ENCODE results near the gene FGF12.

Gene FGF12

DNA sequence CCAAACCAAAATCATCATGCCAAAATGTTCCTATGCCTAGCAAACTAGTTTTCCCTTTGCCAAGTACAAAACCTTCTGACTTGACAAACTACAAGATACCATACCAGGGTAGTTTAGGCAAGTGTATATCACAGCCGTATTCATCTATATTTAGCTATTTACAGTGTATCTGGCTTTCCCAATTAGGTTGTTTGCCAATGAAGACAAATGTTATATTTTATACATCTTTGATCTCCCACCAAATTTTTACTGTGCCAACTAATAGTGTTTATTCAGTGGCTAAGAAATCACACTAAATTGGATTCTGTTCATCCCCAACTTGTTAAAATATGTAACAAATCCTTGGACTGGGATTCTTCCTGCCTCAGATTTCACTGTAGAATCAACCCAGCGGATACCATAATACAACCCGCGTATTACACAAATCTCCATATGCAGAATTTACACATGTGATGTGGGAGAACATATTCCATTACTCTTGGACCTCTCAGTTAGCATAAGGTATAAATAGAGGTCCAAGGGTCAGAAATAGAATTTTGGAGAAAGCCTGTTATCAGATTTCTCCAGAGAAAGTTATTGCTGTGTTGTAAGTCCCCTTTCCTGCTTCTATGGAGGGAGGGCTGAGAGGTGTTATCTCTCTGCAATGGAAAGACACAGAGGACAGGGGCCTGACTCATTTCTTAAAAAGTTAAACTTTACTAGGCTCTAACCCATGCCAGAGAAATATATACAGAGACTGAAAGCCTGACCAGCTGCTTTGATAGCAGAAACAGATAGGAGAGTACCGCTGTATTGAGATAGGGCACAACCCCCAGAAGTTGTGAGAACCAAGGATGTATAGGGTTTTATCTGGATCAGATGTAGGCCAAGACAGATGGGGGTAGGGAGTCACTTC, 467.0 kb downstream of the FGF12 start:
- DNase-seq (ENCODE audit: low read depth in 2 of 2), result no peak

DNA sequence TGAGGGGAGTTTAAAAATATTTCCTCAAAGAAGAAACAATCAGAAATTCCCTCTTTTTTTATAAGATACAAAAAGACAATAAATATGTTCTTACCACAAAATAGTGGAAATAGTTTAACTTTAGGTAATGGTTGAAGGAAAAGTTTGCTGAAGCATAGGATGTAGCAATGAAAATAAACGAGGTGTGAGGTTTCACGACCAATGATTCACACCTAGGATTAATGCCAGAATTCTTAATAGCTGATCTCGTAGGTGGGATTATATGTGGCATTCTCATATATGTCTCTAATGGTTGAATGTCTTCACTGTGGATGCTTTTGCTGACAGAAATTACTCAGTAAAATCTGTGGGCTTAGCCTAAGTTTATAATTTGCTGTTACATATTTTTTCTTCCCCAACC, 467.7 kb downstream of the FGF12 start:
- DNase-seq (ENCODE audit: low read depth in 2 of 2), result no peak

DNA sequence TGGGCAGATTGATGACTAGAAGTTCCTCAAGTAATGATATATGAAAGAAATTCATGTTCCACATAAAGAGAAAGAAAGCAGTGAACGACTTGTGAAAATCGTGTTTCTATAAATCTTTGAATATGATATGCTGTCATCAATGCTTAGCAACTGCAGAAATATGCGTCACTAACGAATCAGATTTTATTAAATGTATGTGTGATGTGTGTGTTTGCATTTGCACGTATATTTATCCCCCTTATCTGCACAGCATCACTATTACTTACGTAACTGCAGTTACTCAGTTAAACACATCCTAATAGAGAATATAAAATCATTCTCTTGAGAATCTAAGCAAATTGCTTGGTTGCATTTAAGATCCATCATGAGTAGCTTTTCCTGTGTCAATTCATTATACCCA, 468.6 kb downstream of the FGF12 start:
- no peak for DNase-seq (ENCODE audit: low read depth in 2 of 2)

DNA sequence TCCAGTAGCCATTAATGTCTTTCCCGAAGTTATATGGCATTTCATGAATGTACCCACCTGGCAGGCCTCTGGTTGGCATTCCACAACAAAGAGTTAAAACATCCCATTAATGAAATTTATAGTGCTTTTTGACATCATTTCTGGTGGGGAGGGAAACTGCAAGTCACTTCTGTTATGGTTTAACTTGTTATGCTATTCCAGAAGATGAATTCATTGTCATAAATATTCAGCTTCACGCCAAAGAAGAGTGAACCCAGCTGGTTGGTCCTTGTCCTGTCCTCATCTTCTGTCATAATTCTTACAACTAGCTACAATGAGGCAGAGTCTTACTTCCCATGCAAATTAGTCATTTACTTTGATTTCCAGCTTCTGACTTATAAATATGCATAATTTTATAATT, 471.5 kb downstream of the FGF12 start:
- no peak for DNase-seq (ENCODE audit: low read depth in 2 of 2)

DNA sequence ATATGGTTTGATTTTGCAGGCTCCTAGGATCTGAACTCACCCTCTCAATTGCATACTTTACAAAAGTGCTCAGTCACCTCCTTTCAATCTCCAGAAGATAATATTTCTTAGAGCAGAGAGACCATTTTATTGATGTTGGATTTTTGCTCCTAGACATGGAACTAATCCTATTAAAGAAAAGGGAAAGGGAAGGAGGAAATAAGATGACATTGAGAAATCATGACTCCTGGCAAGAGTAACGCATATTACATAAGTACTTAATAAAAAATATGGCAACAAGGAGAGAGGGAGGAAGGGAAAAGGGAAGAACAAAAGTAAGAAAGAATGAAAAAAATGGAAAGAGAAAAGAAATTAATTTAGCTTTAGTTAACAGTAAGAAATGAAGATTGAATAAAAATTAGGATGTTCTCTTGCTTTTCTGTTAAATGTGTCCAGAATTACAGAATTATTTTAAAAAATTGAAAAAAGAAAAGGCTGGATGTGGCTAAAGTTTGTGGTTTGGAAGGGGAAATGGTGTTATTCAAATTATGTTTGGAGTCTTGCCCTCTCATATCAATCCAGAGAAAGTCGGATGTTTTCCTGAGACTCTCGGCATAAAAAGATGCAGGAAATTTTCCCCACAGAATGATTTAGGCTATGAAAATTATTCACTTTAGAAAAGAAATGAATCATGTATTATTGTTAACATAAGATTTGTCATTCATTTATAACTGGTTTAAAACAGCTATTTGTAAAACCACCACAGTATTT, 474.0 kb downstream of the FGF12 start:
- no peak for DNase-seq (ENCODE audit: low read depth in 2 of 2)

DNA sequence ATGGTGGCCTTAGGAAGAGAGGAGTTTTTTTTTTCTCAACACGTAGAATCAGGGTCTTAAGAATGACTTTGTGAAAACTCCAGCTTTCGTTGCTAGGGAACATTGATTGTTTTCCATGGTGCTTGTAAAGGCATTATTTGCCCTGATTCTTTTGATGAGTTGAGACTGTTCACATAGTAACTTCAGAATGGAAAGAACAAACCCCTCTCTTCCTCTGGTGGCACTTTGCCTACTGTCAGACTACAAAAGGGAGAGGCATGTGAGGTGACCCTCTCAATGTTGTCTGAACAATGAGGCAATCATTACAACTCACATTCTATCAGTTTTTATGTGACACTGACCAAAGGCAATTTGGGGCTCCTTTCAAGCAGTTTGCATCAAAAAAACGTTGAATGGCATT, 477.8 kb downstream of the FGF12 start:
- no peak for DNase-seq (ENCODE audit: low read depth in 2 of 2)

DNA sequence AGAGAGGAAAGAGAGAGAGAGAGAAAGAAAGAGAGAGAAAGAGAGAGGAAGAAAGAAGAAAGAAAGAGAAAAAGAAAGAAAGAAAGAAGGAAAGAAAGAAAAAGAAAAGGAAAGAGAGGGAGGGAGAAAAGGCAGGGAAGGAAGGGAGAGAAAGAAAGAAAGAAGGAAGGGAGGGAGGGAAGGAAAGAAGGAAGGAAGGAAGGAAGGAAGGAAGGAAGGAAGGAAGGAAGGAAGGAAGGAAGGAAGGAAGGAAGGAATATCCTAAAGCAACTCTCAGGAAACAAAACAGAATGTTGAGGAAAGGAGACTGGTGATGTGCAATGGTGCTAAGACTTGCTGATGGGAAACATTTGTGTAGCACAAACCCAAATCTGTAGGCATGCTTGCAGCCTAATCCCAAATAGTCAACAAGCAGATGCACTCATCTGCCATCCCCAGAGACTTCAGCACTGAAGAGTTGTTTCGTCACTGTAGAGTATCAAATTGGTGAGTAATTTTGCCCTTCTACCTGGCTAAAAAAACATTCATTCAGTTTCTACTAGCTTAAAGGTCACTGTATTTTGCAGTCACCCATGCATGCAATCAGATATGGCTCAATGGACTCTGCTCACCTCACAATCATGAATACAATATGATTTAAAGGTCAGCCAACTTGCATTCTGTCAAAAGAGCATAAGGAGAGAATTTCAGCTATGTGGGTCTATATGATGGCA, 480.3 kb downstream of the FGF12 start:
- no peak for DNase-seq (ENCODE audit: low read depth in 2 of 2)

DNA sequence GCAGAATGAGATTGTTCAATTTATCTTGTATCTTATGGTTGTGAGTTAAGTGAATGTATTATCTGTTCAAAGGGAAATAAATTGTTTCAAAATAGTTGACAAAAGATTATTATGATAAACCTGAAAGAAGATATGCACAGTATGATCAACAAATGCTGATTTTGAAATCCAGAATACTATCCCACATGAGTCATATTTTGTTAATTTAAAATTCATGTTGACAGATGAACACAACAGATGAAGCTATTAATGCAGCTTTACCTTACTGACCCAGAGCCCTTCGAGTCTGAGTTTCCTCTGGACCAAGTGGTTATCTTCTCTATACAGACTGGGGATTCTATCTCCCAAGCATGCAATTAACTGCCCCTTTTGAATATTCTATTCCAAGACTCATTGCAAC, 482.8 kb downstream of the FGF12 start:
- DNase-seq (ENCODE audit: low read depth in 2 of 2), result no peak

DNA sequence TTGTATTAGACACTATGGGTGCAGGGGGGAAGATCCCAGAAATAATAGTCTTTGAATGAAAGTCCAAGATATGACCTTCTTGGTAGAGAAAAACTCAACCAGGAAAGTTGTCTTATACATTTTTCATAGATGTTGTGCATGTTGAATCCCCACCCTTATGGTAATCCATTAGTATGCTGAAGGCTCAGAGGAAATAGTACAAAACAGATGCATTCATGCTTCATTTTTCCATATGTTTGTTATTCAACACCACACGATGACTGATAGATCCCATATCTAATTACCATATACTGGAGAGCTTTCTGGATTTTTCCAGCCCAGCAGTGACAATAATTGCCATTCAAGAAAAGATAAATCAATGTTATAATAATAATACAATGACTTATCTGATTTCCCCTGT, 487.4 kb downstream of the FGF12 start:
- DNase-seq (ENCODE audit: low read depth in 2 of 2), result no peak

DNA sequence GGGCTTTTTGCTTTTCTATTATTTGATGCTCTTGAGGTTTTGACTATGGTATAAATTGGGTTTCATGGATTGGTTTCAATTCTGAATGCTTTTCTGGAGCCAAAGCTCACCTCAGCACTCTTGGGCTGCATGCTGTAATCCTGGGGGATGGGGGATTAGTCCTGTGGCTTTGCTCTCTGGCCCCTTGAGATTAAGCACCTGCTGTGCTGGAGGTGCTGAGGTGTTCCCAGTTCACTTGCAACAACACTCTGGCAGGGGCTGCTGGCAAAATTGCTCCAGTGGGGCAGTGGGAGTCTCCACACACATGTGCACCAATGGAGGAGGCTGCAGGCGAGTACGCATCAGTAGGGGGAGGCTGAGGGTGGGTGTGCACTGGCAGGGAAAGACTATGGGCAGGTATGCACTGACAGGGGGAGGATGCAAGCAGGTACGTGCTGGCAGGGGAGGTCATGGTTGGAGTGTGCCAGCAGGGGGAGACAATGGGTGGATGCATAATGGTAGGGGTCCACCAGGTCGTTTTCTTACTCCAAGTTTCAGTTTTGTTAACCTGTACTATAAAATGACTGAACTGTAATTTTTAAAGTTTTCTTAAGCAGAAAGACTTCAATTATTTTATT, 489.2 kb downstream of the FGF12 start:
- DNase-seq (ENCODE audit: low read depth in 2 of 2), result no peak

DNA sequence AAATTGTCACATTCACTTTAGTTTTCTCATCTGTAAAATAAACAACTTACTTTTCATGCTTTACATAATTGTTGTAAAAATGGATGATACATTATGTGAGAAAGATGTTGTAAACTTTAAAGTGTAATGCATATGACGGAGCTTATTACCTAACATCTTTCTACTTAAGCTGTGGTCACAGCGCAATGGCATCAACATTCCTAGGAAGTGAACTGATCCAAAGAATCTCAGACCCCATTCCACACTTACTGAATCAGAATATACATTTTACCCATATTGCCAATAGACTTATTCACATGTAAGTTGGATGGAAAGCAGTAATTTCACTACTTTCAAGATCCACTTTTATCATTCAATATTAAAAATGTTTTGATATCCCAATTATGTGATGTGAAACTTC, 497.5 kb downstream of the FGF12 start:
- no peak for DNase-seq (ENCODE audit: low read depth in 2 of 2)

DNA sequence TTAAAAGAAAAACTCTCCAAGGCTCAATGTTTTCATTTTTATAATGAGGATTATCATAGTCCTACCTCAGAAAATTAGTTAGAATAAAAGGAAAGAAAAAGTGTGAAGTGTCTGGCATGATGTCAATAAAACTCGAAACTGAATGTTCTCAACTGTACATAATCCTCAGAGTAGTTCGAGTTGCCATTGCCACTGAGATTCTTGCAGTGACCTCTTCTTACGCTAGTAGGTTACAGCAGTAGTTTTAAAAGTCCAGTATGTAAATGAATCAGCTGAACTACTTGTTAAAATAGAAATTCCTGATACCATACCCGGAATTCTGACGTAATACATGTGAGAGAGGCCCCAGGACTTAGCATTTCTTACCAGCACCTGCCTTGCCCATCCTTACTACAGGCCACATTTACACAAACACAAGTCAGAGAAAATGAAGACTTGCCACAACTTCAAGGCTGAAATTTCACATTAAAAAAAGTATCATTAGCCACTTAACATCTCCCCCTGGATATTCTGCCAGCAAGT, 502.6 kb downstream of the FGF12 start:
- no peak for DNase-seq (ENCODE audit: low read depth in 2 of 2)

DNA sequence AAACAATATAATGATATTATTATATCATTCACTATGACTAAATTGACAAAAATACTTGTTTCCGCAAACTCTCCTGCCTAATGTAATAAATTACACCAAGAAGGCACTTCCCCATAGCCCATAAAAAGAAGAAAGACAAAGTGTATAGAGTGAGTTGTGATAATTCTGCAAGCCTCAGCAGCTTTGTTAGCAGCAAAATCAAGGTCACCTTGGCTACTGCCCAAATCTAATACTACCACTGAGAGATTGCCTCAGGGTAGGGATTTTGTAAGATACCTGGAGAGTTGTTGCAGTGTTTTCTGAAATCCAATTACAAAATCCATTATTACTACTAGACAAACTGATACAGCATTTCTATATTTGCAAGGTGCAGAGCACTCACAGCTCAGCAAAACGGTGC, 503.5 kb downstream of the FGF12 start:
- no peak for DNase-seq (ENCODE audit: low read depth in 2 of 2)

DNA sequence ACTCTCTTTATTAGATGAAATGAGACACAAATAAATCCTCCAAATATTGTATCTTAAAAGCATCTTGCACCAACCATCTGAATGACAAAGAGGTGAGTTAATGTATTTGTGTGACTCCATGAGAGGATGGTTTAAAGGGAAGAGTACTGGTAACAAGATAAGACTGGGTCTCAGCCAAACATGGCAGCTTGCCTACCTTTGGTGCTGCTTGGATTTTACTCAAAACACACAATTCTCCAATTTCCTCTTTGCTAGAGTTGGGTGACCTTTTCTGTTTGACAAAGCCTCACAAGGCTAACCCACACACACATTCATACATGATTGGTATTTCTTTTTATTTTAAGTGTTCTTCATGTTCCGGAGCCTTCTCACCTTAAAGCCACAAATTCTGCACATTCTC, 506.4 kb downstream of the FGF12 start:
- no peak for DNase-seq (ENCODE audit: low read depth in 2 of 2)

DNA sequence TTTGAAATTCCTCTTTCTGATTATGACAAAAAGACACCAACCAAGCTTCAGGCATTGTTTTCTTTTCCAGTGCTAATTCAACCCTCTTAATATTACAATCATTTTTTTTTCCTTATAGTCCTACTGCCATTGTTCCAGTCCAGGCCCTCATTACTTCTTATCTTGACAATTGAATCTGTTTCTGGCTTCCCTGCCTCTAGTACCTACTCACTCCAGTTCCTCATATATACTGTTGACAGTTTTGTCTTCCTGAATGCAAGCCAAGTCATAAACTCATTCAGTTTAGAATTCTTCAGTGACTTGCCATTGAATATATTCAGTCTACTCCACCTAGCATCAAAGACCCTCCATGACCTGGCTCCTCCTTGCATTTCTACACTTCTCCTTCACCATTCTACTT, 507.4 kb downstream of the FGF12 start:
- DNase-seq (ENCODE audit: low read depth in 2 of 2), result no peak

DNA sequence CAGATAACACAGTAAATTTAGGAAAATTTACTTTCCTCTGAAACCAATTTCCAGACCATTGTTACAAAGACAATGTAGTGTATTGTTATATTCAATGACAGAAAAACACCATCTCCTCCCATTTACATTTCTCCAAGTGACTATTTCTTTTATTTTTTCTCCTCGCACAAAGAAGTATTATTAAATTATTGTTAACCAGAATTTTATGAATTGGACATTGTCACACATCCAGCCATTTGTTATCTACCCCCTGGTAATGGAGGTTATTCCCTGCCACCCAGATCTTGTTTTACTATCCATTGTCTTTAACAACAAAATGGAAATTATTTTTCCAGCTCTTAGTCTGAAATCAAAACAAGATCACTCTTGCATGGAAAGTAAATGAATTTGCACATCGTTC, 511.3 kb downstream of the FGF12 start:
- DNase-seq (ENCODE audit: low read depth in 2 of 2), result no peak

DNA sequence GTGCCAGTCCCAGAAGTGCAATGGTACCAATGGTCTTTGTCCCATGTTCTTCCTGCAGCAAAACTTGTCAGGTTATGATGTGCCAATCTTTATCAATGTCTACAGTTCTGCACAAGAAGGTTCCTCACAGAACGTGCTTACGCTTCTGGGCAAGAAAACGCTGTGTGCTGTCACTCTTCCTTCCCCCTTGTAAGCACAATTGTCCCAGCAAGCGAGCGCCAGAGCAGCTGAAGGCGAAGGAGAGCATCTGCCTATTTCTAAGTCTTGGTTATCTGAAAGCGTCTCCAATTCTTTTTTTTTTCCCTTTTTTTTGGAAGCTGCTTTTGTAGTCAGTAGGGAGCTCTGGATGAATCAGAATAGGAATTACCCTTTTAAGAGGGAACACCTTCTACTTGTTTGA, 514.4 kb downstream of the FGF12 start:
- DNase-seq (ENCODE audit: low read depth in 2 of 2), result no peak

DNA sequence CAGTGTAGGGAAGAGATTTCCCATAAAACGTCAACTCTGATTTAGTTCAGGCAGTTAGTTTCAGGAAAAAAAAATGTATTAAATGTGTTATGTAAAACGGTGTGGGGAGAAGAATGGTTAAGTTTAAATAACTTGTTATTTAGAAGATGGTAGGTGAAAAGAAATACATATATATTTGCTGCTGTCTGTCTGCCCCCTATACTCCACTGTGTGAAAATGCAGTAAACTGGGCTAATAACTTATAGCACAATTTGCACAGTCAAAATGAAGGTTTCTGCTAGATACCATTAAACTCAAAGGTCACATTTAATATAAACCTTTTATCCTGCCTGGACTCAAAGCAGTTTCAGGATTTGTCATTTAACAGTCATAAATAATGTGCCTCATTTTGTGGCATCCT, 515.0 kb downstream of the FGF12 start:
- DNase-seq (ENCODE audit: low read depth in 2 of 2), result no peak

DNA sequence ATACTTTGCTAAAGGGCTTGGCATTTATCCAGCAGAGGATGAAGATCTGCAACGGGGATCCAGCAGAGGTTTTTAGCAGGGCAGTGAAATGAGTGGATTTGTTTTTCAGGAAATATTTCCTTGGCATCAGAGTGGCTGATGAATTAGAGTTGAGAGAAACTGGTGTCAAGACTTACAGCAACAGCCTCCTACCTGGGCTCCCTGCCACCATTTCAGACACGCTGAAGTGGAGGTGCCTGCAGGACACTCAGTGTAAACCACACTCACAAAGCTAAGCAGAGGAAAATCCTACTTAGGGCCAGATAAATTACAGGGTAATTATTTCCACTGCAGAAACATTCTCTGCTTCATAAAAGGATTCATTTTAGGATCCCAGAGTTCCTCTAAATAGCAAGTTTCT, 519.7 kb downstream of the FGF12 start:
- no peak for DNase-seq (ENCODE audit: low read depth in 2 of 2)

DNA sequence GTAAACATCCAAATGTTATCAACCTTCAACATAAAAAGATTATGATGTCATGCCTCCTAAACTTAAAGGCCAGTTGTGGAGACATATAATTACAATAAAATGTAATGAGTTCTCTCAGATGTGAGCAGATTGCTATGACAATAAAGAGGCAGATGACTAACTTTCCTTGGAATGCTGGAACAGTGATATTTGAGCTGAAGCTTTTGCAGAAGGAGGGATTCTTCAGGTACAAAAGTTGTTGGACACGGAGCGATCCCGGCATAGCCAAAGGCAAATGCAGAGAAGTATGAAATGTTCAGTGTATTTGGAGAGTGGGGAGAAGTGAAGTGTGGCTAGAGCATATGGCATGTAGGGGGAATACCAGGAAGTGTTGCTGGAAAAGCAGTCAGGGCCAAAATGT, 520.1 kb downstream of the FGF12 start:
- no peak for DNase-seq (ENCODE audit: low read depth in 2 of 2)

DNA sequence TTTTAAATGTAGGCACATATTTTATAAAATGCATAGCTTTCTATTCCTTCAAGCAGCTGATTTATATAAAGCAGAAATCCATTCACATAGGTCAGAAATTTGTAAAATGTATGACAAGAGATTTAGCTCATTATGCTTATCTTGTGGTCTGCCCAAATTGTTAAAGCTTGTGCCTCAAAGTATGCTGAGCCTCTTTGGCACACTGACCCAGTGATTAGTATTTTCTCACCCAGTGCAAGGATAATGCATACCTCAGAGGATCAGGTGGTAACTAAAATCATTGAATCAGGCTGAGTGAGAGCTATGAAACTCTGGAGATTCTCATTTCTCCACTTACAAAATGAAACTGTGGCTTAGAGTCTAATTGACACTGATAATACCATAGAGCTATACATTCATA, 533.3 kb downstream of the FGF12 start:
- DNase-seq (ENCODE audit: low read depth in 2 of 2), result no peak

DNA sequence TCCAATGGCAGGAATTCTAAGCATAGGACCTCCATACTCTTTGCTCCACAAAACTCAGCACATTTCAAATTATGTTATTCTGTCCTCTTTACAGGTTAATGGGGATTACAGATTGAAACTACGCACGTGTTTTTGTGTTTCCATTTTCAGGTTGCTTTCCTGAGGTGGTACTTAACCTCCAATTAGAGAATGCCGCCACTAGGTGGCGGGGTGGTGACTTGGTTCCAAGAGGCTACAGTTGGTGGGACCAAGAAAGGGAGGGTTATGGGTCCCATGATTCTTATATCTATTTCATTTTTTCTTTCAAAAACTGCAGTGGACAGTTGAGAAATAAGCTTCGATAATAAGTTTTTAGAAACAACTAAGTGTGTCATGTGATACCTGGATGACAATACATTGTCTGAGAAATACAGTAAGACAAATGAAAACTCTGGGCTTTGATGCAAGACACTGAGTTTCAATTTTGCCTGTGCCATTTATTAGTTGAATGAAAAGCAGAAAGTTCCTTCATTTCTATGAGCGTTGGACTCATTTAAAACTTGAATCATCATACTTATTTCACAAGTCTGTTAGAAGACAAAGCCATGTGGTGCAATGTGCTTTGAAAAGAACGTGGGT, 539.0 kb downstream of the FGF12 start:
- DNase-seq (ENCODE audit: low read depth in 2 of 2), result no peak

Data from stimulated activated CD8-positive, alpha-beta memory T cell treated with anti-CD3 and anti-CD28 coated beads, Interleukin-7, amount 100 ng/mL, for 4 hours (primary cell).